HG03520 (cell line): ENCODE results near the gene C10orf71.

Experiments used
- ATAC-seq: cut with Tn5 transposase; IDR thresholded peaks from one replicate; pipeline ENCODE4 v1.9.1; 2021; ENCODE audit warnings: mild to moderate bottlenecking, moderate library complexity; ENCODE audit not compliant: unreplicated experiment

C10orf71 gene

GRCh38 chr10:49370326-49371100, 71.5 kb downstream of the C10orf71 start:
- no peak for ATAC-seq

GRCh38 chr10:49371967-49372366, 73.0 kb downstream of the C10orf71 start:
- ATAC-seq = no peak

GRCh38 chr10:49373361-49373760, 74.4 kb downstream of the C10orf71 start:
- ATAC-seq = no peak

GRCh38 chr10:49374740-49375139, 75.8 kb downstream of the C10orf71 start:
- ATAC-seq = no peak

GRCh38 chr10:49375611-49376010, 76.6 kb downstream of the C10orf71 start:
- ATAC-seq = no peak
